GM19035 (cell line): ENCODE data around the gene COL10A1.

ENCODE experiments used
- ATAC-seq: cut with Tn5 transposase; IDR thresholded peaks from one replicate; pipeline ENCODE4 v1.9.1; 2021; ENCODE audit not compliant: unreplicated experiment

The COL10A1 gene

DNA sequence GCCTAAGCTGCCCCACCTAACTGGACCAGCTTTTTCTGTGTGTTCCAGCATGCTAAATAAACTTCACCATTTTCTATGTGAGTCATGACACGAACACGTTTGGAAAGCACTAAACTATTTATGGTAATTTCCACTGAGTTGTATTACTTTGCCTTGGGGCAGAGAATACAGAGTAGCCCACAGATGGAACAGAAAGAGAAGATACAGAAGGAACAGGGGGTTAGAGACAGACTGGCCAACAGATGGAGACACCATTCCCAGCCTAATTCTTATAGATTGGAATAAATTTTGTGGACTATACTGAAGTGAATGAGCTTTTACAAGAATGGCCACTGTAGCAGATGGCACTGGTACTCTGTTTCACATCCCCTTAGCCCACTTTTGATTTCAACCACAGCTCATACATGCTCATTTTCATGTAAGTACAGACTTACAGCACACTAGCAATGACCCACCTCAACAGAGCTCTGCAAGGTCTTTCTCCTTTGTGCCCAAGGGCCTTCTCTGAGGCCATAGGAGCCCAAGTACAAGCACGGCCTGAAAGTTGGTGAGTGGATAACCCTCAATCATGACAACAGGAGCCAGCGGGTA, 38.4 kb downstream of the COL10A1 start:
- peak; percentile 96 for ATAC-seq

DNA sequence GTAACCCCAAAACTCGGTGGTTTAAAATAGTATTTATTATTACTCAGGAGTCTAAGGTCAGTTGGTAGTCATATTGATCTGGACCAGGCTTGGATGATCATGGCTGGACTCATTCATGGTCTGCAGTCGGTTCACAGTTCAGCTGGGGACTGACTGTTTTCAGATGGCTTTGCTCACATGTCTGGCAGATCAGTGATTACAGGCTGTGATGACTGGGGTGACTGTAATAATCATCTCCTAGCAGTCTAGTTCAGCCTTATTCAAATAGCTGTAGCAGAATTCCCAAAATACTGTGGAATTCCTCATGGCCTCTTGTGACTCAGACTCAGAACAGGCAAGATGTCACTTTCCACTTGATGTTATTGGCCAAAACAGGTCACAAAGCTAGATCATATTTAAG, 41.6 kb downstream of the COL10A1 start:
- no peak for ATAC-seq

DNA sequence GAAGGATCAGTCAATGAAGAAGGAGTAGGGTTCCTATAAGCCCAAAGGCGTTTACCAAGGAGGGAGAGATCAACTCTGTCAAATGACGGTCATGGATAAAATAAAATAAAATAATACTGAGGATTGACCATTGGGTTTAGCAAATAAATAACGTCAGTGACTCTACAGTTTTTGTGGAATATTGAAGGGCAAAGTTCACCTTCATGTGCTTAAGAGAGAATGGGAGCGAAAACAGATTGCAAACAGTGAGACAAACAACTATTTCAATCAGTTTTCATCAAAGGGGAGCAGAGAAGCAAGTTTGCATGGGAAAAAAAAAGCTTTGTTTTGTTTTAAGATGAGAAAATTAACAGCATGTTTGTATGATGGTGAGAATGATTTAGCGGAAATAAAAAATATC, 42.9 kb downstream of the COL10A1 start:
- no peak for ATAC-seq

DNA sequence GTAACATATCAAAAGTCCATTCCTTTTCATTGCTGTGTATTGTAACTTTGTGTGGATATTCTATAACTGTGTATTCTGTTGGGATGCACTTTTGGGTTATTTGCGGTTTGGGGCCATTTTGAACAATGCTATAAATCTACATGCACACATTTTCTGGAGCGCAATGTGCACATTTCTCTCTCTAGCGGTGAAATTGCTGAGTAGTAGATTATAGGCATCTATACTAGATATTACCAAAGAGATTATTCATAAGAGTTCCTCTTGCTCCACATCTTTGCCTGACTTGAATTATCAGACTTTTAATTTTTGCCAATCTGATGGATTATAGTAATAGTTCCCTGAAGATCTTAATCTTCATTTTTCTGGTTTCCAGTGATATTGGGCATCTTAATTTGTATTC, 47.0 kb downstream of the COL10A1 start:
- no peak for ATAC-seq

DNA sequence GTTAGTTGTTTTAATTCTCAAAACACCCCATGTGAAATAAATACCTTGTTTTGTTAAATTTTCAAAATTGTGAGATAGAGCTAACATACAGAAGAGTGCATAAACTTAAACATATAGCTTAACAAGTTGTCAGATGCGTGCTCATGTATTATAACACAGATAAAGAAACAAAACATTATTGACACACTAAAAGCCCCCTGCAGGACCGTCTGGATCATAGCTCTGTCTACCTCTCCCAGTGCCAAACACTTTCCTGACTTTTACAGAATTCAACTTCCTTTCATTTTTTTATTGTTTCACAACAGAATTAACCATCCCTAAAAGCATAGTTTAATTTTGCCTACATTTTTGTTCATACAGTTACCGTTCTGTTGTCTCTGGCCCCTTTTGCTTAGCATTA, 47.4 kb downstream of the COL10A1 start:
- ATAC-seq: no peak

DNA sequence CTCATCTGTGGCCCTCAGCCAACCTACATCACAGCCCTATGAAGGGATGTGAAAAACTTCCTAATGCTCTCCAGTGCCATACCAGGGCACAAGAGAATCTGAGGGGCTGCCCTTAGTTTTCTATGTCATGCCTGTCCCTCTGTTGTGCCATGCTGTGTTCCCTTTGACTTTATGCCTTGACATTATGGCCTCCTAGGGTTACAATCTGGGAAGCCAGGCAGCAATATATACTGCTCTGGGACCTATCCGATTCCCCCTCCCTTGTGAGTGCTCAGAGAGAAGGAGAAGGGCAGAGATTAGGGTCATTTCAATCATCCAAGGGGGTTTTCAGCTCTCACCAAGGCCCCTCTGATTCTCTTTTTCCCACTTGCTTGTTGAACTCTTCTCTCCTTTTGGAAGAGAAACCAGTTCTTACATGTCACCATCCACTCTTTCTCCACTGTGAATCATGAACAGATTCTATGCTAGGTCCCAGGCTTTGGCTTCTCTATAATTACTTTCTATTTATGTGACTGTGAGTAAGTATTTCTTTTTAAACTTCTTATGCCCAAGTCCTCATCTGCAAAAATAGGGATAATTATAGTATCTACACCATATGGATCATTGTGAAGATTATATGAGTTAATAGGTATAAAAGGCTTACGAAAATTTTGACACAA, 51.1 kb downstream of the COL10A1 start:
- no peak for ATAC-seq

DNA sequence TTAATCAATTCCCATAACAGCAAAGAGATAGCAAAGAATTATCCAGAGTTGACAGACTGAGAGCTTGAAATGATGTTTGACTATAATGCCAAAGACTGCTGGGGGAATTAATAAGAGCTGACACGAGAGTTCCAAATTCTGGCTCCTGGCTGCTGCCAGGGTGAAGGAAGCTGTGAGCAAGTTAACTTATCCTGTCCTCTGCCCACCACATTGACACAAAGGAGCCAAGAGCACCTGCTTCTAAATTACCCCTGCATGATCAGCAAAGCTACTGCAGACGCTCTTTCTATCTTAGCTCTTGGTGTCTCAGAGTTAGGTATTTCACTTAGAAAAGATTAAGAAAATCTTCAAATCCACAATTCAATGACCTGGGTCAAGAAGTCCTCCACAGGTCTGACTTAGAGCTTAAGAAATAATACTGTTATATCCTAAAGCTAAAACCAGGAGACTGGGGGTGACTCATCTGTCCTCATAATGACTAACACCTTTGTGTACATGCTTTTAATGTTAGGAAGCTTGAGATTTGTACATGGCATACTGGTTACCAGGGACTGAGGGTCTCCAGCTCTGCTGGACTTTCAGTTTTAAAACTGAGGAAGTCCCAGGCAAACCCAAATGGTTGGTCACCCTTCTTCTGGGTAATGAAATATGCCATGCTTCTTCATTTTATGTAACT, 52.0 kb downstream of the COL10A1 start:
- no peak for ATAC-seq

DNA sequence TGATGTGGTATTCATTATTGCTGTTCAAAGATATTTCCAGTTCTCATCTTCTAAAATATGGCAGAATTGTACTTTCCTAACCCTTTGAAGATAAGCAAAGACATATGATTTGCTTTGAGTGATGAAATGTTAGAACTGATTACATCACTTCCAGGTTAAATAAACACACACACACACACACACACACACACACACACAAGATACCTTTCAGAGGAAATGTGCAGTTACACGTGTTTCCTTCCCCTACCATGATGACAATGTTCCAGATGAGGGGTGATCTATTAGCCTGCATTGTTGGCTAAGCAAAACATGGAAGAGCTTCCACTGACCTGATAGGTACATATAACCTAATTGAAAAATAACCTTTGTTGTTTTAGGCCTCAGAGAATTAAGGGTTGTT, 53.6 kb downstream of the COL10A1 start:
- ATAC-seq: no peak

DNA sequence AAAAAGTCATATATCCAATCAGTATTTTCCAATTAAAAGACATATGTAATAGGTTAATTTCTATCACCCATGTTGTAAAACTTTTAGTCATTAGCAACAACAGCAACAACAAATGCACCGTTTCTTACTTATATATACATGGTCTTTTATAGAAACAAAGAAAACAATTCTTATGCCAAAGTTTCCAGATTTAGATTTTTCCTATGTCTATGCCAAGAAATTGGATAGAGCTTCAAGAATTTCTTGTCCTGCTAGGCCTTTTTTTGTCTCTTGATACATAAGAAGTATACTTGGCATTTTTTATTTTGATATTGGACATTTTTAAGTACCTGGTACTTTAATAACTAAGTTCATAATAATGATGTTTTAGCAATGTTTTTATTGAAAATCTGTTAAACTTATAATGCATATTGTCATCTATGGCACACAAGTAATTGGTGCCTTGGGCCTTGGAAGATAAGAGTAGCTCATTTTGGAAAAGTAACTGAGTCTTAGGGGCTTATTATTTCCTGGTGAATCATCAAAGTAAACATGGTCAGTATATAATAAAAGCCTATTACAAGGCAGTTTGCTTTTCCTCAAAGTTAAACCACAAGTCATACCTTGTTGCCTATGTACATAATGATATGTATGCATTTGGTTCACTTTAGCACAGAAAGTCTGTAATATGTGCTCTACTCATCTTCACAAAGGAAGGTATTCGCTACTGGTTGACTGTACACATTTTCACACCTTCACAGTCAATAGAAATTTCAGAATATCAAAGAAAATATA, 55.1 kb downstream of the COL10A1 start:
- no peak for ATAC-seq

DNA sequence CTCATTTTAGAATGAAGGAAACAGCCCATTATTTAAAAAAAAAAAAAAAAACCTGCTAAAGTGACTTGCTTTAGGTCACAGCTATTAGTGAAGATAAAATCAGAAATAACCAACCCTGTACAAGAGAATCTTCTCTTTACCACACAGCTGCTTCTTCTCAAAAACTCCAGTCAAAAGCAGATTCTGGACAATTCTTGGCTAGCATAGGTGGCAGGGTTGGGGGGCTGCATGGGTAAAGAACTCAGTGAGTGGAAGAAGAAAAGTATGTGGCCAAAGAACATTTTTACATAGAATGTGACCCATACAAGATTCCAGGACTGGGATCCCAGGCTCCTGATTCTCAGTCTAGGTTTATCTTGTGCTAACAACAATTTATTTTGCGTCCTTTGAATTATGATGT, 55.8 kb downstream of the COL10A1 start:
- no peak for ATAC-seq
